RWPE2 (cell line): ENCODE results near the gene RPP25L.

ENCODE experiments used
- ATAC-seq: fragments of 200-7000 bp; cut with Tn5 transposase; 3 replicates; pipeline ENCODE4 v1.9.1; 2021; ENCODE audit warnings: low read depth
- DNase-seq: peaks from one replicate; pipeline ENCODE4 v3.0.0-alpha.2; 2020; ENCODE audit warnings: low spot score
- H3K27ac ChIP-seq: fragments of 450-650 bp; 2 replicates; pipeline ENCODE4 v1.5.1; 2017; ENCODE audit warnings: mild to moderate bottlenecking; ENCODE audit not compliant: poor library complexity, severe bottlenecking
- H3K27me3 ChIP-seq: fragments of 250-450 bp; sonication (Bioruptor Pico); 2 replicates; pipeline ENCODE4 v1.5.1; 2021; ENCODE audit warnings: mild to moderate bottlenecking, moderate library complexity; ENCODE audit not compliant: insufficient read depth, poor library complexity, severe bottlenecking
- H3K36me3 ChIP-seq: fragments of 250-450 bp; sonication (Bioruptor Pico); 2 replicates; pipeline ENCODE4 v1.5.1; 2020; ENCODE audit warnings: low read depth, mild to moderate bottlenecking, moderate library complexity
- H3K4me1 ChIP-seq: fragments of 250-450 bp; sonication (Bioruptor Pico); 2 replicates; pipeline ENCODE4 v1.5.1; 2021; ENCODE audit warnings: mild to moderate bottlenecking, moderate library complexity; ENCODE audit not compliant: insufficient read depth, poor library complexity, severe bottlenecking
- H3K4me3 ChIP-seq: fragments of 250-450 bp; sonication (Bioruptor Pico); 2 replicates; pipeline ENCODE4 v1.5.1; 2021; ENCODE audit warnings: mild to moderate bottlenecking, moderate library complexity; ENCODE audit not compliant: severe bottlenecking
- H3K9me3 ChIP-seq: fragments of 250-450 bp; sonication (Bioruptor Pico); 2 replicates; pipeline ENCODE4 v1.5.1; 2021; ENCODE audit warnings: mild to moderate bottlenecking, moderate library complexity; ENCODE audit not compliant: severe bottlenecking
- CTCF ChIP-seq: fragments of 450-650 bp; IDR thresholded peaks from one replicate; pipeline ENCODE4 v1.5.1; 2017; ENCODE audit warnings: mild to moderate bottlenecking, moderate library complexity; ENCODE audit not compliant: poor library complexity, severe bottlenecking

RPP25L gene

GRCh38 chr9:34624475-34625185 lies 12.7 kb upstream of the RPP25L start:
- no peaks in the 10 kb centered on the region for H3K36me3 ChIP-seq
- no peak overlapping the region for H3K4me3 ChIP-seq
- peaks cover 46% of the 10 kb centered on the region for H3K27me3 ChIP-seq
- H3K9me3 ChIP-seq: no peaks in the 10 kb centered on the region
- TF ChIP-seq CTCF: no peak
- ATAC-seq: no peak
- peaks cover 2% of the 10 kb centered on the region for H3K4me1 ChIP-seq
- no peak overlapping the region for H3K27ac ChIP-seq
- DNase-seq: no peak

DNA sequence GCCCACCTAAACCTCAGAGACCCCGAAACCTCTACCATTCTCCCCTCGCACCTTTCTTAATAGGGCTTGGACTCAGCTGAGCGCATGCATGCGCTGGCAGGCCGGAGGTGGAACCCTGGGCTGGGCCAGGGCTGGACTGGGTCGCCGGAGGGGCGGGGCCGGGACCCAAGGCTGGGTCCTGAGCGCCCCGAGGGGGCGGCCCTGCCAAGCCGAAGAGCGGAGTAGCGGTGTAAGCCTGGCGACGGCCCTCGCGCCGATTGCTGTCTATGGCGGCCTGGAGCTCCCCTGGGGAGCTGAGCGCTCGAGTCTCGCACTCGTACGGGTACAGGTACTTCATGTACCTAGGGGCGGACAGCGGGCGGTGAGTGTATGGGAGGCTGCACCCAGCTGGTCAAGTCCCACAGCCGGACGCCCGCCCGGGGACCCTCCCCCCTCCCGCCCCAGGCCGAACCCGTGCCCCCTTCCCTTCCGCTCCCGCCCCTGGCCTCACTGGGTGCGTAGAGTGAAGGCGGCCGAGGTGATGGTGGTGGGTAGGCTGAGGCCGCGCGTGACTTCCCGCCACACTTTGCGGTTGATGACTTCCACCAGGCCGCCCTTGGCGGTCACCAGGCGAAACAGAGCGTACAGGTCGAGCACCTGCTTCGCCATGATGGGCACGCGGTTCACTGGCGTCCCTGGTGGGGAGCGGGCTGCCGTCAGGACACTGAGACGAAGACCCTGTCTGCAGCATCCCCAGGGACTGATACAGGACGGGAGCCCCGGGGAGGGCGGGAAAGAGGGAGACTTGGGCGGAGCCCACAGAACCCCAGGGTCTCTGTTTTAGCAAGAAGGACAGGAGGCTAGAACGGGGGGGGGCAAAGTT lies 11.7 kb upstream of the RPP25L start:
- Histone ChIP-seq H3K4me3 (no peak overlapping the region), H3K27me3 (peaks cover 38% of the 10 kb centered on the region), H3K4me1 (peaks cover 2% of the 10 kb centered on the region), H3K36me3 (peaks cover 4% of the 10 kb centered on the region; the same call in 1 of the 2 replicates), H3K27ac (no peak overlapping the region), H3K9me3 (no peaks in the 10 kb centered on the region)
- DNase-seq (no peak), ATAC-seq (no peak)
- TF ChIP-seq CTCF: no peak

DNA sequence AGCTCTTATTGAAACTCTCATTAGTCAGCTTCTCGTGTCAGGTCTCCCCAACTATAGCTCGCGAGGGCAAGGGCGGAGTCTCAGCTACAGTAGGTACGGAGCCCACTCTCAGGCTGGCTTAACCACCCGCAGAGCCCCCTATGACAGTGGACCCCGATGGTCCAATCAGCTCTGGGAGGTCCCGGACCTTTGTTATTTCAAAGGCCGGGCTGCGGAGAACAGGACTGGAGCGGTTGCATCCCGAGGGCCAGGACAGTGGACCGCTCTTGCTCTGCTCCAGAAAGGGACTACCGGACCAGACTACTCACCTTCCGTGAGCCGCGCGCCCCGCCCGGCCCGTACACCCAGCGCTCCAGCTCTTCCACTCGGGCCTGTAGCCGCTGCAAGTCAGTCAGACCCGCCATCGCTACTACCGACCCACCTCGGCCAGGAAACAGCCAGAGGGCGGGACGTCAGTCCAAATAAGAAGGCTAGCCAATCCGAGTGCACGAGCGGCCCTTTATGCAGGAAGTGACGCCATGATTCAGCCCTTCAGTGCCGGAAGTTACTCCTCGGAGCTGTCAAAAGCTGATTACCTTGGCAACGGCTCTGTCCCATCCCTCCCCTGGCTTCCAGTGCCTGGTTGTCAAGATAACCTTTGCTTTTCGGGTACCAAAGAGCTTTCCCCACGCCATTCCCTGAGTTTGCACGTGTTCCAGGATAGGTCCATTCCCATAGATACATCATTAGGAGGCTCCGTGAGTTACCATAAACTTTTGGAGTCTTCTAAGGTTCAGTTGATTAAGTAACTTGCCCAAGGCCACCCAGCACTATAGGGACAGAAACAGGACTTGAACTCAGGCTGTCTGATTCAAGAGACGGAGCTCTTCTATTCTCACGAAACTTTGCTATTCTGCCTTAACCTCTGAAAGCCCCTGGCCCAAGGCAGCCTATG lies 8.4 kb upstream of the RPP25L start, which contains the start of gene DCTN3:
DCTN3 (minus strand) TSS at position 435 of the 934 bp plus-strand sequence; CDS start at position 404, 31 bp downstream.
- peak within 1 kb of the TSS; percentile 67 for H3K4me3 ChIP-seq
- H3K27ac ChIP-seq: no peak within 1 kb of the TSS
- peaks cover 13% of the 10 kb centered on the region for H3K27me3 ChIP-seq
- DNase-seq: peak; percentile 91
- no peaks in the 10 kb centered on the region for H3K9me3 ChIP-seq
- peak; percentile 97 for ATAC-seq
- H3K4me1 ChIP-seq: no peaks in the 10 kb centered on the region
- TF ChIP-seq CTCF: no peak
- peaks cover 9% of the 10 kb centered on the region for H3K36me3 ChIP-seq

DNA sequence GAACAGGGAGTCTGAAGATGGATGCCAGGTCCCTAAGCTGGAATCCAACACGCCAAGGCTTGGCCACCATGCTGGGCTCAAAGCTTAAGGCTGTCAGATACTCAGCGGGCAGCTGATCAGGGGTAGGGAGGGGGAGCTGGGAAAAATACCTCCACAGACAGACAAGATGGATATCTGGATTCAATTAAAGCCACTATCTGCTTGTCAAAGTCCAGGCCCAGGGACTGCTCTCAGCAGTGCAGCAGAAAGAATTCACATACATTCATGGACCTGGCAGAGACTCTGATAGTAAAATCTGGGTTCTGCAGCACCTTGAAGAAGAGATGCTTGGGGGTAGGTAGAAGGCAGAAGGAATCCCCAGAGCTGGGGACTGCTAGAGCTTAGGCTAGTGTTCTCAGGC lies 3.2 kb upstream of the RPP25L start:
- no peak for ATAC-seq
- no peak for DNase-seq
- Histone ChIP-seq H3K36me3 (peaks cover 9% of the 10 kb centered on the region), H3K27ac (no peak overlapping the region), H3K4me3 (no peak overlapping the region), H3K4me1 (no peaks in the 10 kb centered on the region), H3K27me3 (no peaks in the 10 kb centered on the region), H3K9me3 (no peaks in the 10 kb centered on the region)
- TF ChIP-seq CTCF: no peak
